GM13977 (cell line): ENCODE results near the gene PEAK1.

ENCODE experiments used
- DNase-seq: peaks from one replicate; pipeline ENCODE4 v3.0.0; 2012; ENCODE audit warnings: low spot score
- in situ Hi-C: fragments of 300-500 bp; cut with MboI; formaldehyde crosslinking; loops from one replicate; pipeline ENCODE4 v1.12.0; 2022; ENCODE audit warnings: low sequenced_read_pairs, low pct_unique_long_range_greater_than_20kb, mixed read lengths, inconsistent platforms; ENCODE audit not compliant: unreplicated experiment
- TF ChIP-seq, protein P1 (sequence below): IDR thresholded peaks from 2 replicates; pipeline ENCODE4 v1.5.1; 2012; ENCODE audit warnings: mild to moderate bottlenecking, control low read depth; ENCODE audit not compliant: insufficient read depth; ENCODE audit errors: extremely low read depth, missing control alignments

PEAK1 gene

DNA sequence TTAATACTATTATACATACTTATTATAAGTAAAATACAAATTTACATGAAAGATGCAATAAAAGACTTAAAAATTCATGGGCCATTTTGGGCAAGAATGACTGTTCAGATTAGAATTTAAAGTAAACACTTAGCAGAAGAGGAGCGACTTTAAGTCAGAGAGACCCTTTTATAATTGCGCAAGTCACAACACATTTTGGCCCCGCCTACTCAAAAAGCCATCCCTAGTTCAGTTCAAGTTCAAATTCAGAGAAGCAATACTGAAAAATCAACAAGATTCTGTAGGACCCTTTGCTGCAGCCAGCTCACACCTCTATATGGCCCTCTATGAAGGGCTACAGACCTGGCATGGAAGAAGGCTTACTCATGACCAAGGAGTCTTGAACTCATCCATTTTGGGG, 64.6 kb downstream of the PEAK1 start:
- no peak for DNase-seq
- TF ChIP-seq, protein P1, sequence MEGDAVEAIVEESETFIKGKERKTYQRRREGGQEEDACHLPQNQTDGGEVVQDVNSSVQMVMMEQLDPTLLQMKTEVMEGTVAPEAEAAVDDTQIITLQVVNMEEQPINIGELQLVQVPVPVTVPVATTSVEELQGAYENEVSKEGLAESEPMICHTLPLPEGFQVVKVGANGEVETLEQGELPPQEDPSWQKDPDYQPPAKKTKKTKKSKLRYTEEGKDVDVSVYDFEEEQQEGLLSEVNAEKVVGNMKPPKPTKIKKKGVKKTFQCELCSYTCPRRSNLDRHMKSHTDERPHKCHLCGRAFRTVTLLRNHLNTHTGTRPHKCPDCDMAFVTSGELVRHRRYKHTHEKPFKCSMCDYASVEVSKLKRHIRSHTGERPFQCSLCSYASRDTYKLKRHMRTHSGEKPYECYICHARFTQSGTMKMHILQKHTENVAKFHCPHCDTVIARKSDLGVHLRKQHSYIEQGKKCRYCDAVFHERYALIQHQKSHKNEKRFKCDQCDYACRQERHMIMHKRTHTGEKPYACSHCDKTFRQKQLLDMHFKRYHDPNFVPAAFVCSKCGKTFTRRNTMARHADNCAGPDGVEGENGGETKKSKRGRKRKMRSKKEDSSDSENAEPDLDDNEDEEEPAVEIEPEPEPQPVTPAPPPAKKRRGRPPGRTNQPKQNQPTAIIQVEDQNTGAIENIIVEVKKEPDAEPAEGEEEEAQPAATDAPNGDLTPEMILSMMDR, result no peak
- in situ Hi-C loops, result no loop called here

DNA sequence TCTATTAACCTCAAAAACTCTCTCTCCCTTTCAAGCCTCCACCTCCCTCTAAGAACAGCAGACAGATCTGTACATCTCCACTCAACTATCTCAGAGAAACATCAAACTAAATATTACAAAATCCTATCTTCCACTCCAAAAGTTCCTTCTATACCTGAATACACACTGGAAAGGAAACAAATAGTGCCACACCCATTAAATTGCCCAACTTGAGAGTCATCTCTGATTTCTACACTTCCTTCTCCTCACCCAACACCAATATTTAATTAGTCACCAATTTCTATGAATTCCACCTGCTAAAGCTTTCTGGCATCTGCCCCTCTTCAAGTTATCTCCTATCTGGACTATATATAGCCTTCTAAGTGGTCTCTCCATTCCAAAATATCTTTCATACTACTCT, 65.8 kb downstream of the PEAK1 start:
- in situ Hi-C loops, result no loop called here
- DNase-seq, result no peak
- TF ChIP-seq, protein P1, result no peak

DNA sequence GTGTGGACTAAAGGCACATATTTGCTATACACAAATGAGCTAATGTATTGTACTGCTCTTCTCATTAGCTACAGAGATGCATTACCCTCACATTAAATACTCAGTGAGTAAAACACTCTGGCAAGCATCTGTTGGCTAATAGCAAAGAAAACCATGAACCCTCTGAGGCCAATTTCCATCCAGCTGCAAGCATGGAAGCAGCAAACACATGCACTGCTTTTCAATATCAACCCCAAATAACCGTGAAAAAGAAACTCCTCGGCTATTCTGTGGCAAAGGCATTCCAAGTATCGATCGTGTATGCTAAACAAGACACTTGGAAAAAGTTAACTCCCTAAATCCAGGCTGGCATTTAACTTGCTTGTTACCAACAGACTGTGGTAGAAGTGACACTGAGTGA, 67.0 kb downstream of the PEAK1 start:
- TF ChIP-seq, protein P1, result no peak
- DNase-seq, result no peak
- in situ Hi-C loops, result no loop called here

DNA sequence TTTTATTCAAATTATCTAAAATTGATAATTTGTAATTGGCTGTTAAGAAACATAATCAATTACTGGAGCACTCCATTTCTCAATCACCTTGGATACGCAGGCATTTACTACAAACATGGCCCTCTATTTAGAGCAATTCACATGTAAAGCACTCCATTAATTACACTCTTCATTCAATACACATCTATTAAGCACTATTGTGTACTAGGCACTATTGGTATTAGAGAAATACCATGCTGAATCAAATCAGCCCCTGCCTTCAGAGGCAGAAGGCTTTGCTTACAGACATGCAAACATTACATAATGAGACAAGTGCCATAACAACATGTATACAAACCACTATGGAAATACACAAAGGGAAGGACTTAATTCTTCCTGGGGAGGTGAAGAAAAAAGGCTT, 69.1 kb downstream of the PEAK1 start:
- in situ Hi-C loops, result no loop called here
- TF ChIP-seq, protein P1, result no peak
- DNase-seq, result no peak

DNA sequence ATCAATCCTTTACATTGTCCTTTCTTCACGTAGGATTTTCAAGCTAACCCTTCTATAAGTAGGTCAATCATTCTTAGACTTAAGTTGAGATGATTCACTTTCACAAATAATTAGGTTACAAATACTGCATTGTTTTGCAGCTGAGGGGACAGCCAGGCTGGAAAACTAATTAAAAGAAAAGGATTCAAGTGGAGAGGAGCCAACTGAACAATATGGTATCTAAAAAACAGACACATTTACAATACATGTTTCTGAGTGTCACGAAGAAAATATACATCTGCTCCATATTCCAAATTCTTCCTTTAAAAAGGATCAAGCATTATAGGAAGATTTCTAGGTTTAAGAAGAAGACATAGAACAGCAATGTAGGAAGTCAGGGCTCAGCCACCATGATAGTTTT, 70.2 kb downstream of the PEAK1 start:
- TF ChIP-seq, protein P1, result no peak
- no peak for DNase-seq
- in situ Hi-C loops, result no loop called here

DNA sequence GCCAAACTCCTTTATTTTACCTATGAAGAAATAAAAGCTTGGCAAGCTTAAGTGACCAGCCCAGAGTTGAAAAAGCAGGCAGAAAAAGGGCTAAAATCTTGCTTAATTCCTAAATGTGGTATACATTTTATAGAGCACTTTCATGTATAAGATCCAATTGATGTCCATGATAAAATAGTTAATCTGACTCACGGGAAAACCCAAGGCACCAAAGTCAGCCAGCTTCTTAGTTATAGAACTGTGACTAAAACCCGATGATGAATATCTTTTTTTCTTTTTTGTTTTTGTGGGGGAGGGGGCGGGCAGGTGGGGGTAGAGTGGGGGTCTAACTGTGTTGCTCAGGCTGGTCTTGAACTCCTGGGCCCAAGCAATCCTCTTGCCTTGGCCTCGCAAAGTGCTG, 71.4 kb downstream of the PEAK1 start:
- in situ Hi-C loops, result no loop called here
- TF ChIP-seq, protein P1, result no peak
- DNase-seq, result no peak

DNA sequence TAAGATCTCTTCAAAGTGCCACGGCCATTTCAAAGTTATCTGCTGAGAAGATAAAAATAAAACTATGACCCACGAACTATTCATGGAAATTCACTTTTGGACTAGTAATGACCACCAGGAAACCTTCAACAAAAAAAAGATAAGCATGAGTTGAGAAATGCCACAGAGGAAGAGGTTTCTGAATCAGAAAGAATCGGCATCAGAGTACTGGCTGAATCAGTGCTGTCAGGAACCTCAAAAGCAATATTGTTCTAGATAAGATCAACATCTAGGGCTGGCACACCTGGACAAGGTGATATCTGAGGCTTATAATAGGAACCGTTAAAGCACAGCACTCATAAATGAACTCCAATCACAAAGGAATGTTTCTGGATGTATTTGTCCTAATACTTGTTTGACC, 72.7 kb downstream of the PEAK1 start:
- TF ChIP-seq, protein P1, result no peak
- in situ Hi-C loops, result no loop called here
- no peak for DNase-seq
